ENCODE results near the gene LPCAT3. TPM values are rescaled to one million over a fixed set of nuclear protein-coding genes. Genes with fewer than 3 reads are reported as not detected.

The LPCAT3 gene
- total RNA-seq, 4 donors from 2014 or later: 45.1 to 68.4 (median 58.5) TPM

DNA sequence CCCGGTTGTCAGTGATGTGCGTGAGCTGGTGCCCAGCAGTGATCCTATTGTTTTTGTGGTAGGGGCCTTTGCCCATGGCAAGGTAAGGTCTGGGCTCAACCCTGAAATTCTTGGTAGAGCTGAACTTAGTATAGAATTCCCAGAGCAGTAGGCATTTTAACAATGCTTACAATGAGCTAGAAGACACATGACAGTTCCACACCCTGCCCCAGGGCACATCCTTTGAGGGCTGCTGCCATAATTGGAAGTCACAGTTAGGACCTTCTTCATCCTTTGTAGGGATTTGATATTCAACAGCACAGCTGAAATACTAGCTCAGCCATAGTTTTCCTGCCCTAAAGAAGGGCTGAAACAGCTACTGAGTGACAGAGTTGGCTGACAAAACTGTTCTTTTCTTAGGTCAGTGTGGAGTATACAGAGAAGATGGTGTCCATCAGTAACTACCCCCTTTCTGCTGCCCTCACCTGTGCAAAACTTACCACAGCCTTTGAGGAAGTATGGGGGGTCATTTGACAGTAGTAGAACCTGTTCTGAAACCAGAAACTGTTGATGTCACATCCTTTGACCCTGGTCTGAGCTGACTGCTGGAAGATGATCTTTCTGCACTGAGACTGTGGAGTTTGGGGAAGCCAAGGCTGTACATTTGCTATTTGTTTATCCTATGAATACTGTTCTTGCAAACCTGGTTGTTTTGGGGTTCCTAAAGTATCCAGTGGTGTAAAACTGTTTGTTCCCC is 42.8 kb downstream of the LPCAT3 start:
- intact Hi-C loops (cut with DNase I): no loop called here
- peaks cover 31 to 39% of the 10 kb centered on the region in 2 donors for H3K36me3 ChIP-seq
- DNase-seq: no peak

DNA sequence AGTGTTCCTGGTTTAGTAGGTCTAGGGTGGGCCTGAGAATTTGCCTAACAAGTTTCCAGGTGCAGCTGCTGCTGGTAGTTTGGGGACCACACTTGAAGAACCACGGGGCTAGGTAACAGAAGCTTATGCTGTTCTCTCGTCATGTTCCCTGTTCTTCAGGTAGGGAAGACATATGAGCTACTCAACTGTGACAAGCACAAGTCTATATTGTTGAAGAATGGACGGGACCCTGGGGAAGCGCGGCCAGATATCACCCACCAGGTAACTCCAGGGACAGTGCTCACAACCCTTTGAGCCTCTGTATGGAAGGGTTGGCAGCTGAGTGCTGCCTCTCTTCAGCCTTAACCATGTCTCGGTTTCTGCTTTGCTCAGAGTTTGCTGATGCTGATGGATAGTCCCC is 44.1 kb downstream of the LPCAT3 start:
- 82 to 86% methylated on average over 6 of the region's 6 CpGs for WGBS, 2 donors

More for the DNA sequence above, 42.8 kb downstream of the LPCAT3 start:
- H3K9me3 ChIP-seq: no peaks in the 10 kb centered on the region
- H3K27me3 ChIP-seq: no peaks in the 10 kb centered on the region
- no peak overlapping the region for H3K27ac ChIP-seq
- 90 to 98% methylated on average over 2 of the region's 2 CpGs for WGBS, 2 donors
- TF ChIP-seq, protein P1, sequence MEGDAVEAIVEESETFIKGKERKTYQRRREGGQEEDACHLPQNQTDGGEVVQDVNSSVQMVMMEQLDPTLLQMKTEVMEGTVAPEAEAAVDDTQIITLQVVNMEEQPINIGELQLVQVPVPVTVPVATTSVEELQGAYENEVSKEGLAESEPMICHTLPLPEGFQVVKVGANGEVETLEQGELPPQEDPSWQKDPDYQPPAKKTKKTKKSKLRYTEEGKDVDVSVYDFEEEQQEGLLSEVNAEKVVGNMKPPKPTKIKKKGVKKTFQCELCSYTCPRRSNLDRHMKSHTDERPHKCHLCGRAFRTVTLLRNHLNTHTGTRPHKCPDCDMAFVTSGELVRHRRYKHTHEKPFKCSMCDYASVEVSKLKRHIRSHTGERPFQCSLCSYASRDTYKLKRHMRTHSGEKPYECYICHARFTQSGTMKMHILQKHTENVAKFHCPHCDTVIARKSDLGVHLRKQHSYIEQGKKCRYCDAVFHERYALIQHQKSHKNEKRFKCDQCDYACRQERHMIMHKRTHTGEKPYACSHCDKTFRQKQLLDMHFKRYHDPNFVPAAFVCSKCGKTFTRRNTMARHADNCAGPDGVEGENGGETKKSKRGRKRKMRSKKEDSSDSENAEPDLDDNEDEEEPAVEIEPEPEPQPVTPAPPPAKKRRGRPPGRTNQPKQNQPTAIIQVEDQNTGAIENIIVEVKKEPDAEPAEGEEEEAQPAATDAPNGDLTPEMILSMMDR (IDR thresholded peaks at IDR 0.05): no peak
- no peak for TF ChIP-seq POLR2A (IDR thresholded peaks at IDR 0.05)
- peaks cover 26 to 30% of the 10 kb centered on the region in 2 donors for H3K4me1 ChIP-seq
- no peak overlapping the region for H3K4me3 ChIP-seq (replicated peaks in 1 of 3)

DNA sequence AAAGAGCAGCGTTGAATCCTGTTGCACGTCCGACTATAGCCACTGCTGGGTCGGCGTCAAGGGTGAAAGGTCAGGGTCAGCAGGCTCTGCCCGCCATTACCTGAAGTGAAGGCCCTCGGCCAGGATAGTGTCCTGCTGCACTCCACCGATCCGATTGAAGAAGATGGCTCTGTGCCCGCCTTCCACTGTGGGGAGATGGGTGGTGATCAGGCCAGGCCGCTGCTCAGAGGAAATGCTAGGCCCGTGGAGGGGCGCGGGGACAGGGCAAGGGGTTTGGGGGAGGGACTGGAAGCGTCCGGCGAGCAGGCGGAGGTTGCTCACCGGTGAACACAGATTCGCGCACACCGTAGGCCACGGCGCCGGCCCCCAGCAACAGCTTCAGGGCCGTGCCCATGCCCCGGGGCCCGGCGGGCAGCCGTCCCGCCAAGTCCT is 48.2 kb downstream of the LPCAT3 start:
- intact Hi-C loops (cut with DNase I): no loop called here
- peaks cover 41 to 43% of the 10 kb centered on the region in 2 donors for H3K36me3 ChIP-seq
- H3K4me1 ChIP-seq: peaks cover 28 to 31% of the 10 kb centered on the region in 2 donors

More for the DNA sequence above, 44.1 kb downstream of the LPCAT3 start:
- H3K4me1 ChIP-seq: peaks cover 27 to 29% of the 10 kb centered on the region in 2 donors
- intact Hi-C loops (cut with DNase I): no loop called here
- H3K4me3 ChIP-seq (replicated peaks in 1 of 3): no peak overlapping the region
- TF ChIP-seq, protein P1 (IDR thresholded peaks at IDR 0.05): no peak
- no peak for TF ChIP-seq POLR2A (IDR thresholded peaks at IDR 0.05)
- no peaks in the 10 kb centered on the region for H3K27me3 ChIP-seq
- H3K27ac ChIP-seq: no peak overlapping the region
- H3K36me3 ChIP-seq: peaks cover 31 to 39% of the 10 kb centered on the region in 2 donors
- no peaks in the 10 kb centered on the region for H3K9me3 ChIP-seq
- DNase-seq: no peak

DNA sequence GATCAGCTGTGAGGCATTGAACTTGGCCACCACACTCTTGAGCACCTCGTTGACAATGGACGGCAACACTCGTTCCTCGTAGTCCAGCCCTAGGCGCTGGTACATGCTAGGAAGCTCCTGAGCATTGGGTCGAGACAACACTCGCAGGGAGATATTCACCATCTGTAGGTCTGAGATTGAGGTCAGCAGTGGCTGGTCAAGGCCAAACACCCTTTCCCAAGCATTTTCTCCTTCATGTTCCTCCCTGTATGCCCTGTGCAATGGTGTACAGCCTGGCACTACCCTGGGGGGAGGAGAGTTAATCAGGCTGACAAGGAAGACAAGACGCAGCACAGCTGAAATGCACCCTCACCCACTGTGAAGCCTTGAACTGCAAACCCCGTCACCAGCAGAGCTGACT is 49.9 kb downstream of the LPCAT3 start:
- no peak for TF ChIP-seq POLR2A (IDR thresholded peaks at IDR 0.05)
- TF ChIP-seq, protein P1 (IDR thresholded peaks at IDR 0.05): no peak
- 84 to 90% methylated on average over 7 to 9 of the region's 9 CpGs for WGBS, 2 donors
- intact Hi-C loops (cut with DNase I): loop anchor here (5.0 kb wide), 1 partner anchor 96 kb away; the partner anchor contains the start of gene SPSB2
- H3K4me1 ChIP-seq: peaks cover 39 to 41% of the 10 kb centered on the region in 2 donors
- no peak overlapping the region for H3K4me3 ChIP-seq (replicated peaks in 1 of 3)
- H3K27ac ChIP-seq: no peak overlapping the region
- peaks cover 28 to 32% of the 10 kb centered on the region in 2 donors for H3K36me3 ChIP-seq
- no peak for DNase-seq
- no peaks in the 10 kb centered on the region for H3K27me3 ChIP-seq
- H3K9me3 ChIP-seq: no peaks in the 10 kb centered on the region

More for the DNA sequence above, 48.2 kb downstream of the LPCAT3 start:
- TF ChIP-seq, protein P1 (IDR thresholded peaks at IDR 0.05): no peak
- no peak for TF ChIP-seq POLR2A (IDR thresholded peaks at IDR 0.05)
- no peaks in the 10 kb centered on the region for H3K9me3 ChIP-seq
- 0 to 1% methylated on average over 6 to 8 of the region's 31 CpGs for WGBS, 2 donors
- DNase-seq: peak; percentile 39 to 42
- peak overlapping the region; percentile 59 to 95 (median 89) for H3K4me3 ChIP-seq (replicated peaks in 1 of 3)
- peak overlapping the region; percentile 45 to 74 (median 64) for H3K27ac ChIP-seq
- no peaks in the 10 kb centered on the region for H3K27me3 ChIP-seq

DNA sequence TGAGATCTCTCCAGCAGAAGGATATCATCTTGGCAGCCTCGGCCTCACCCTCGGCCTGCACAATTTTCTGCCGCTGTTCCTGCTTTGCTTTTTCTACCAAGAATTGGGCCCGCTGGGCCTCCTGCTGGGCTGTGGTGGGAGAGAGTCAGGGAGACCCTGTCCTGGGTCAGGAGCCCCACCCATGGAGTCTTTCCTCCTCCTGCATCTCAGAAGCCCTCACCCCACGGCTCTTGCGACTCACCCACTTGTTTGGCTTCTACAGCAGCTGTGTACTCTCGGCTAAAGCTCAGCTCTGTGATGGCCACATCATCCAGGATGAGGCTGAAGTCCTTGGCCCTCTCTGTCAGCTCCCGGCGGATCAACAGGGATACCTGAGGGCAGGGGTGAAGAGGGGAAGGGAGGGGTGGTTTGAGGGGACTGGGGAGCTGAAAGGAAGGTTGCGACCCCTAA is 50.6 kb downstream of the LPCAT3 start:
- Histone ChIP-seq H3K9me3 (no peaks in the 10 kb centered on the region), H3K27ac (no peak overlapping the region), H3K4me3 (replicated peaks in 1 of 3) (no peak overlapping the region), H3K4me1 (peaks cover 41 to 42% of the 10 kb centered on the region in 2 donors), H3K27me3 (no peaks in the 10 kb centered on the region), H3K36me3 (peaks cover 28 to 32% of the 10 kb centered on the region in 2 donors)
- intact Hi-C loops (cut with DNase I): loop anchor here (5.0 kb wide), 1 partner anchor 95 kb away; the partner anchor contains the start of gene SPSB2
- 86 to 87% methylated on average over 9 of the region's 10 CpGs for WGBS, 2 donors
- TF ChIP-seq POLR2A (IDR thresholded peaks at IDR 0.05): no peak
- TF ChIP-seq, protein P1 (IDR thresholded peaks at IDR 0.05): no peak
- DNase-seq: no peak

Measured in thyroid gland (tissue), 4 donors.